Natural killer cell (primary cell): Measurements from ENCODE around the gene POU6F2. TPM values are rescaled to one million over a fixed set of nuclear protein-coding genes. Genes with fewer than 3 reads are reported as not detected.

Experiments
- ATAC-seq, 3 donors: fragments of 150-1000 bp in 2 of 3; fragments of 200-7000 bp in 1 of 3; cut with Tn5 transposase; 1 replicate in 1 of 3; 2 replicates in 2 of 3; pipeline ENCODE4 v1.10.0; 2021; ENCODE audit warnings: mild to moderate bottlenecking in 2 of 3, moderate library complexity in 2 of 3
- DNase-seq, 2 donors: peaks; one replicate each; pipeline versions ENCODE4 v3.0.0 to v3.0.0-alpha.2; 2013 to 2021; ENCODE audit warnings: mixed read lengths in 1 of 2
- H3K27ac ChIP-seq: one replicate; pipeline ENCODE4 v1.5.1; 2013; ENCODE audit warnings: mild to moderate bottlenecking, low read length
- H3K27me3 ChIP-seq: one replicate; pipeline ENCODE4 v1.6.1; 2013; ENCODE audit warnings: low read length; ENCODE audit not compliant: control insufficient read depth, insufficient read depth
- H3K36me3 ChIP-seq: one replicate; pipeline ENCODE4 v1.6.1; 2013; ENCODE audit warnings: low read length; ENCODE audit not compliant: control insufficient read depth, insufficient read depth
- H3K4me1 ChIP-seq: one replicate; pipeline ENCODE4 v1.6.1; 2013; ENCODE audit warnings: low read length; ENCODE audit not compliant: control insufficient read depth, insufficient read depth
- H3K4me3 ChIP-seq: one replicate; pipeline ENCODE4 v1.5.1; 2013; ENCODE audit warnings: low read length
- H3K9me3 ChIP-seq: one replicate; pipeline ENCODE4 v1.6.1; 2013; ENCODE audit warnings: low read length; ENCODE audit not compliant: control insufficient read depth, insufficient read depth
- H3K27ac Mint-ChIP-seq, 2 donors: one replicate each; pipeline ENCODE4 v1.8.0; 2022; ENCODE audit warnings: mild to moderate bottlenecking in 2 of 2, mixed read lengths in 2 of 2, moderate library complexity in 1 of 2
- H3K27me3 Mint-ChIP-seq, 2 donors: one replicate each; pipeline ENCODE4 v1.8.0; 2022; ENCODE audit warnings: low read depth in 2 of 2, mixed read lengths in 2 of 2
- H3K36me3 Mint-ChIP-seq: one replicate; pipeline ENCODE4 v1.8.0; 2022; ENCODE audit warnings: mixed read lengths
- H3K4me1 Mint-ChIP-seq, 2 donors: one replicate each; pipeline ENCODE4 v1.8.0; 2022; ENCODE audit warnings: mixed read lengths in 2 of 2
- H3K4me3 Mint-ChIP-seq: one replicate; pipeline ENCODE4 v1.8.0; 2022; ENCODE audit warnings: mild to moderate bottlenecking, moderate library complexity, mixed read lengths
- H3K9me3 Mint-ChIP-seq, 2 donors: one replicate each; pipeline ENCODE4 v1.8.0; 2022; ENCODE audit warnings: mixed read lengths in 2 of 2
- WGBS: methylation state at CpG from one replicate; pipeline ENCODE4 v1.1.7; 2013; ENCODE audit warnings: missing lambda C conversion rate; ENCODE audit not compliant: insufficient coverage; 5-methylcytosine and 5-hydroxymethylcytosine counted together
- intact Hi-C: fragments of 100-400 bp; cut with micrococcal nuclease; formaldehyde crosslinking; loops from one replicate; pipeline ENCODE4 v1.14.2; 2022
- total RNA-seq, 4 donors: library from RNA; stranded (reverse); fragments of 120-200 nt in 1 of 4; gene quantifications; one replicate each; pipeline versions ENCODE4 v1.2.3 to v1.2.4, GENCODE V29; 2013 to 2022
- TF ChIP-seq, protein P1 (sequence below): fragments of 200-600 bp; IDR thresholded peaks from one replicate; pipeline ENCODE4 v1.8.0; 2022; ENCODE audit warnings: antibody characterized with exemption

Gene POU6F2
- total RNA-seq, 3 donors from 2014 or later (not counting 1 experiment from before 2014, with no cell fraction given), result 0.28 to 0.29 TPM; not detected in 1

DNA sequence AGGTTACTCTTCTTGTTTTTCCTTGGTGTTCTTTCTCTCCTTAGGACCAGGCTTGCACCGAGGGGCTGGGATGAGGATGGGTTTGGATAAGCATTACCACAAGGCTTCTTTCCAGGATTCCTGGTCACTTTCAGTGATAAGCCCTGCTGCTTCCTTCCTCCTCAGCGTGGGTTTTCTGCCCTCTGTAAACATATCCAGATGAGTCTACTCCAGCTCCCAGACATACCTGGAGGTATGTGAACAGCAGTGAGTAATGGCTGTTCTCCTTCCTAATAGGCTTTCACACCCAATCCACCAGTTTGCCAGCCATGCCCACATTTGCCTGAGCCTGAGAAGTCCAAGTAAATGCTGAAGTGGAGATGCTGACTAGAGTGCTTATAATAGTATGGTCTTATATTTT, 358.7 kb downstream of the POU6F2 start:
- intact Hi-C loops, result no loop called here
- TF ChIP-seq, protein P1, sequence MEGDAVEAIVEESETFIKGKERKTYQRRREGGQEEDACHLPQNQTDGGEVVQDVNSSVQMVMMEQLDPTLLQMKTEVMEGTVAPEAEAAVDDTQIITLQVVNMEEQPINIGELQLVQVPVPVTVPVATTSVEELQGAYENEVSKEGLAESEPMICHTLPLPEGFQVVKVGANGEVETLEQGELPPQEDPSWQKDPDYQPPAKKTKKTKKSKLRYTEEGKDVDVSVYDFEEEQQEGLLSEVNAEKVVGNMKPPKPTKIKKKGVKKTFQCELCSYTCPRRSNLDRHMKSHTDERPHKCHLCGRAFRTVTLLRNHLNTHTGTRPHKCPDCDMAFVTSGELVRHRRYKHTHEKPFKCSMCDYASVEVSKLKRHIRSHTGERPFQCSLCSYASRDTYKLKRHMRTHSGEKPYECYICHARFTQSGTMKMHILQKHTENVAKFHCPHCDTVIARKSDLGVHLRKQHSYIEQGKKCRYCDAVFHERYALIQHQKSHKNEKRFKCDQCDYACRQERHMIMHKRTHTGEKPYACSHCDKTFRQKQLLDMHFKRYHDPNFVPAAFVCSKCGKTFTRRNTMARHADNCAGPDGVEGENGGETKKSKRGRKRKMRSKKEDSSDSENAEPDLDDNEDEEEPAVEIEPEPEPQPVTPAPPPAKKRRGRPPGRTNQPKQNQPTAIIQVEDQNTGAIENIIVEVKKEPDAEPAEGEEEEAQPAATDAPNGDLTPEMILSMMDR, result no peak

DNA sequence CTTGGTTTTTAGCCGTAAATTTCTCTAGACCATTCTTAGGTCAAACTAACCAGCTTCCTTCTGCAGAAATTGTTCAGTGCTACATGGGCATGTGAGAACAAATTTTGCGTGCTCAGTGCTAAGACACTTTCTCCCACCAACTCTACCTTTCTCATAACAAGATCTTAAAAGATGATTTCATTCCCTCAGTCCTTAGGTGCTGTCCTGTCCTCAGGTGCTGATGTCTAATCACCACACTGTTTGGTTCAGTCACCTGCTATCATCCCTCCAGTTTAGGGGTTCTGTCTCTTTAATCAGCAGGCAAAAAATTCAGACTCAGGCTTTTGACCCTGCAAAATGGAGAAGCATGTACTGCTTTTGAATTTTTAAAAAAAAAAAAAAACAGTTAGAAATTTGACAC, 361.0 kb downstream of the POU6F2 start:
- TF ChIP-seq, protein P1, result no peak
- WGBS, result 88% methylated on average over 2 of the region's 2 CpGs
- intact Hi-C loops, result no loop called here
- H3K4me1 ChIP-seq, result no peaks in the 10 kb centered on the region
- H3K4me3 ChIP-seq, result no peak overlapping the region
- Mint-ChIP-seq H3K9me3 (no peaks in the 10 kb centered on the region), H3K27ac (no peak overlapping the region), H3K4me3 (no peak overlapping the region), H3K27me3 (peaks cover 5 to 41% of the 10 kb centered on the region in 2 donors), H3K36me3 (no peaks in the 10 kb centered on the region), H3K4me1 (no peaks in the 10 kb centered on the region)
- H3K36me3 ChIP-seq, result no peaks in the 10 kb centered on the region
- no peak for DNase-seq
- no peaks in the 10 kb centered on the region for H3K27me3 ChIP-seq
- no peak for ATAC-seq
- no peak overlapping the region for H3K27ac ChIP-seq
- H3K9me3 ChIP-seq, result no peaks in the 10 kb centered on the region

More for the DNA sequence above, 358.7 kb downstream of the POU6F2 start:
- no peaks in the 10 kb centered on the region for H3K9me3 Mint-ChIP-seq
- H3K36me3 Mint-ChIP-seq, result no peaks in the 10 kb centered on the region
- no peak overlapping the region for H3K27ac ChIP-seq
- no peak for DNase-seq
- H3K36me3 ChIP-seq, result no peaks in the 10 kb centered on the region
- no peak overlapping the region for H3K4me3 Mint-ChIP-seq
- H3K27me3 Mint-ChIP-seq, result peaks cover 11 to 41% of the 10 kb centered on the region in 2 donors
- no peak for ATAC-seq
- no peak overlapping the region for H3K4me3 ChIP-seq
- H3K27ac Mint-ChIP-seq, result no peak overlapping the region
- no peaks in the 10 kb centered on the region for H3K4me1 Mint-ChIP-seq
- WGBS, result 95% methylated on average over 2 of the region's 2 CpGs
- H3K27me3 ChIP-seq, result no peaks in the 10 kb centered on the region
- H3K9me3 ChIP-seq, result no peaks in the 10 kb centered on the region
- H3K4me1 ChIP-seq, result no peaks in the 10 kb centered on the region

DNA sequence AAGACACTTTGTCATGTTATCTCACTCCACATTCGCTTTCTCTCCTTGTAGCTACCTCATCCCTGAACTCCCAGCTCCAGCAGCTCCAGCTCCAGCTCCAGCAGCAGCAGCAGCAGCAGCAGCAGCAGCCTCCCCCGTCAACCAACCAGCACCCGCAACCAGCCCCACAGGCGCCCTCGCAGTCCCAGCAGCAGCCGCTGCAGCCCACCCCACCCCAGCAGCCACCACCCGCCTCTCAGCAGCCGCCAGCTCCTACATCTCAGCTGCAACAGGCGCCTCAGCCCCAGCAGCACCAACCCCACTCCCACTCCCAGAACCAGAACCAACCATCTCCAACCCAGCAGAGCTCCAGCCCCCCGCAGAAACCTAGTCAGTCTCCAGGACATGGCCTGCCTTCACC, 361.9 kb downstream of the POU6F2 start:
- Mint-ChIP-seq H3K36me3 (no peaks in the 10 kb centered on the region), H3K27ac (no peak overlapping the region), H3K4me3 (no peak overlapping the region), H3K9me3 (no peaks in the 10 kb centered on the region), H3K27me3 (peaks cover 5 to 37% of the 10 kb centered on the region in 2 donors), H3K4me1 (no peaks in the 10 kb centered on the region)
- no peak overlapping the region for H3K4me3 ChIP-seq
- no peaks in the 10 kb centered on the region for H3K36me3 ChIP-seq
- TF ChIP-seq, protein P1, result no peak
- H3K27ac ChIP-seq, result no peak overlapping the region
- H3K9me3 ChIP-seq, result no peaks in the 10 kb centered on the region
- 88% methylated on average over 10 of the region's 10 CpGs for WGBS
- no peak for ATAC-seq
- intact Hi-C loops, result no loop called here
- H3K4me1 ChIP-seq, result no peaks in the 10 kb centered on the region
- no peaks in the 10 kb centered on the region for H3K27me3 ChIP-seq
- DNase-seq, result no peak

DNA sequence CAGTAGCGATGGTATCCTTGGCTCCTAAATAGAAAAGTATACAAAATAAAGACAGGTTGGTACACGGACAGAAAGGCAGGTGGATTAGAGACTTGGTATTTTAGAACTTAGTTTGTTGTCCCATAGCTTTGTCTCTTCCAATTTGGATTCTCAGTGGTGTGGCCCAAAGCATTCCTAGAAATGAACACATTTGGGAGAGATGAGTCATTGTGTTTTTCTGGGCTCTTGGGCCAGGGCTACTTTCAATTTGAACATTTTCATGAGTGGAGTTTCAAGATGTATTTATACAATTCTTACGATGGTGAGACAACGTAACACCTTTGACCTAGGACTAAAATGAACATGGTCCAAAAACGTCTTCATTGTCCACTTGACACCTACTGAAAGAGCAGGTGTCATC, 363.4 kb downstream of the POU6F2 start:
- no peak for DNase-seq
- no peaks in the 10 kb centered on the region for H3K9me3 ChIP-seq
- no peaks in the 10 kb centered on the region for H3K9me3 Mint-ChIP-seq
- intact Hi-C loops, result no loop called here
- no peak overlapping the region for H3K27ac ChIP-seq
- ATAC-seq, result no peak
- H3K27me3 Mint-ChIP-seq, result peaks cover 3 to 28% of the 10 kb centered on the region in 2 donors
- no peak overlapping the region for H3K4me3 ChIP-seq
- WGBS, result 78% methylated on average over 5 of the region's 5 CpGs
- no peaks in the 10 kb centered on the region for H3K4me1 Mint-ChIP-seq
- H3K27ac Mint-ChIP-seq, result no peak overlapping the region
- no peaks in the 10 kb centered on the region for H3K27me3 ChIP-seq
- no peaks in the 10 kb centered on the region for H3K36me3 Mint-ChIP-seq
- H3K36me3 ChIP-seq, result no peaks in the 10 kb centered on the region
- H3K4me1 ChIP-seq, result no peaks in the 10 kb centered on the region
- TF ChIP-seq, protein P1, result no peak
- H3K4me3 Mint-ChIP-seq, result no peak overlapping the region
